Activated CD8-positive, alpha-beta memory T cell treated with anti-CD3 and anti-CD28 coated beads, Interleukin-2, amount 50 U/mL, for 24 hours (primary cell): ENCODE measurements around the gene MAP4K5.
"Not testable (repeated sequence)": the region's sequence is repeated elsewhere in the genome, so short reads cannot be mapped to it uniquely, and the experiment has no call there.

ENCODE experiments used
- DNase-seq: peaks from one replicate; pipeline ENCODE4 v3.0.0-alpha.2; 2020; ENCODE audit errors: extremely low read depth

The MAP4K5 gene

GRCh38 chr14:50532502-50533240 is at the start of gene MAP4K5:
TSS of gene MAP4K5 (minus strand) at chr14:50532569. CDS start at chr14:50532049, 520 bp downstream.
- peak; percentile 65 for DNase-seq

GRCh38 chr14:50578433-50578832 is 46.1 kb upstream of the MAP4K5 start:
- no peak for DNase-seq

GRCh38 chr14:50577982-50578381 is 45.6 kb upstream of the MAP4K5 start:
- no peak for DNase-seq

GRCh38 chr14:50575769-50576168 is 43.4 kb upstream of the MAP4K5 start:
- DNase-seq = no peak

GRCh38 chr14:50573862-50574261 is 41.5 kb upstream of the MAP4K5 start:
- DNase-seq = no peak

GRCh38 chr14:50569714-50570274 is 37.4 kb upstream of the MAP4K5 start:
- no peak for DNase-seq

- DNase-seq = no peak
Observed at GRCh38 chr14:50562841-50563240, 30.5 kb upstream of the MAP4K5 start.

- peak; percentile 14 for DNase-seq
Observed at GRCh38 chr14:50560931-50561285, 28.5 kb upstream of the MAP4K5 start.

- no peak for DNase-seq
Observed at GRCh38 chr14:50559990-50560930, 27.9 kb upstream of the MAP4K5 start, which contains the start of gene ATL1. TSS of gene ATL1 (plus strand) at chr14:50560145. CDS start at chr14:50560266, 121 bp downstream.

- DNase-seq = not testable (repeated sequence)
Observed at GRCh38 chr14:50552796-50553195, 20.4 kb upstream of the MAP4K5 start.

GRCh38 chr14:50551877-50552276 is 19.5 kb upstream of the MAP4K5 start:
- DNase-seq = no peak

- no peak for DNase-seq
Observed at GRCh38 chr14:50550294-50550693, 17.9 kb upstream of the MAP4K5 start.

GRCh38 chr14:50545618-50546017 is 13.2 kb upstream of the MAP4K5 start:
- no peak for DNase-seq

- DNase-seq = no peak
Observed at GRCh38 chr14:50544911-50545310, 12.5 kb upstream of the MAP4K5 start.

- DNase-seq = no peak
Observed at GRCh38 chr14:50542941-50543418, 10.6 kb upstream of the MAP4K5 start.

- DNase-seq = no peak
Observed at GRCh38 chr14:50541159-50541567, 8.8 kb upstream of the MAP4K5 start.

- no peak for DNase-seq
Observed at GRCh38 chr14:50539051-50539450, 6.7 kb upstream of the MAP4K5 start.

GRCh38 chr14:50538034-50538433 is 5.7 kb upstream of the MAP4K5 start:
- DNase-seq = not testable (repeated sequence)

- DNase-seq = no peak
Observed at GRCh38 chr14:50534997-50535396, 2.6 kb upstream of the MAP4K5 start.

- DNase-seq = no peak
Observed at GRCh38 chr14:50534416-50534815, 2.0 kb upstream of the MAP4K5 start.

- no peak for DNase-seq
Observed at GRCh38 chr14:50533806-50534205, 1.4 kb upstream of the MAP4K5 start.

- no peak for DNase-seq
Observed at GRCh38 chr14:50533241-50533705, 904 bp upstream of the MAP4K5 start.
